Measurements from ENCODE around the gene DNAH2. TPM values are rescaled to one million over a fixed set of nuclear protein-coding genes. Genes with fewer than 3 reads are reported as not detected.

The DNAH2 gene
- total RNA-seq, 1 donor from 2014 or later: 0.09 TPM

DNA sequence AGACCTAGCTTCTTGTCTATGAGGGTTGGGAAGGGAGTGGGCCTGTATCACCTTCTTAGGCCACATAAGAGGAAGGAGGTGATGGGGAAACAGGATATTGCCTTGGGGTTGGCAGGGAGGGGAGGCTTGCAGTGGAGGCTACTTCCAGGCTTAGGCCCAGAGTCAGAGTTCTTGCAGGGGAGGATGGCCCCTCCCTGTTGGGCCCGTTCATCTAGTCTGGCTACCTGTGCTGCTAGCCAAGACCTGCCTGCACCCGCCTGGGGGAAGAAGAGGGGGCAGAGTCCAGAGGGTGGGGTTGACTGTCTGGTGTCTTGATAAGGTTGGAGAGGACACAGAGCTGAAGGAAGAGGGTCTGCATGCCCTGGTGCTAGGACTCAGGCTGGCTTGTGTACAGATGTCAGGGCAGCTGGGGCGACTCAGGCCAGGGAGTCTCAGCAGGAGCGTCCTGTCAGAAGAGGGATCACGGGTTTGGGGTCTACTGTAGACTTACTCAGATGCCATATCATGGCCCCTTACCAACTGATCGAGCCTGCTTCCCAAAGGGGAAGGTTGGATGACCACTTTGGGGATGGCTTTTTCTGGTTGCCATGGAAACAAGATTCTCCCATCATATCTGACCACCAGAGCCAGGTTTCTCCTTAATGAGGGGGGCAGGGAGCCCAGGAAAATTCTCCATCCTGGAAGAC is 121.8 kb downstream of the DNAH2 start:
- no peak overlapping the region for H3K27ac ChIP-seq
- no peaks in the 10 kb centered on the region for H3K9me3 Mint-ChIP-seq
- peaks cover 10% of the 10 kb centered on the region for H3K27me3 Mint-ChIP-seq (ENCODE audit: insufficient read depth, low read depth)
- TF ChIP-seq, protein P1, sequence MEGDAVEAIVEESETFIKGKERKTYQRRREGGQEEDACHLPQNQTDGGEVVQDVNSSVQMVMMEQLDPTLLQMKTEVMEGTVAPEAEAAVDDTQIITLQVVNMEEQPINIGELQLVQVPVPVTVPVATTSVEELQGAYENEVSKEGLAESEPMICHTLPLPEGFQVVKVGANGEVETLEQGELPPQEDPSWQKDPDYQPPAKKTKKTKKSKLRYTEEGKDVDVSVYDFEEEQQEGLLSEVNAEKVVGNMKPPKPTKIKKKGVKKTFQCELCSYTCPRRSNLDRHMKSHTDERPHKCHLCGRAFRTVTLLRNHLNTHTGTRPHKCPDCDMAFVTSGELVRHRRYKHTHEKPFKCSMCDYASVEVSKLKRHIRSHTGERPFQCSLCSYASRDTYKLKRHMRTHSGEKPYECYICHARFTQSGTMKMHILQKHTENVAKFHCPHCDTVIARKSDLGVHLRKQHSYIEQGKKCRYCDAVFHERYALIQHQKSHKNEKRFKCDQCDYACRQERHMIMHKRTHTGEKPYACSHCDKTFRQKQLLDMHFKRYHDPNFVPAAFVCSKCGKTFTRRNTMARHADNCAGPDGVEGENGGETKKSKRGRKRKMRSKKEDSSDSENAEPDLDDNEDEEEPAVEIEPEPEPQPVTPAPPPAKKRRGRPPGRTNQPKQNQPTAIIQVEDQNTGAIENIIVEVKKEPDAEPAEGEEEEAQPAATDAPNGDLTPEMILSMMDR (IDR thresholded peaks at IDR 0.05): no peak
- TF ChIP-seq EZH2phosphoT487 (IDR thresholded peaks at IDR 0.05): no peak
- TF ChIP-seq EZH2 (IDR thresholded peaks at IDR 0.05): no peak
- peaks cover 35% of the 10 kb centered on the region for H3K4me1 ChIP-seq
- peak overlapping the region; percentile 99 for H3K4me2 ChIP-seq
- peak overlapping the region; percentile 94 for H3K4me3 Mint-ChIP-seq
- H3K4me1 Mint-ChIP-seq: peaks cover 53% of the 10 kb centered on the region
- H3K27me3 ChIP-seq: no peaks in the 10 kb centered on the region
- no peak overlapping the region for H3K9ac ChIP-seq
- peaks cover 85% of the 10 kb centered on the region for H3F3A ChIP-seq (ENCODE audit: low read depth)
- peaks cover 60% of the 10 kb centered on the region for H3K79me2 ChIP-seq (ENCODE audit: low read depth)
- peak overlapping the region; percentile 64 for H3K27ac Mint-ChIP-seq
- no peak overlapping the region for H2AFZ ChIP-seq (replicated peaks)
- H3K4me3 ChIP-seq: peak overlapping the region; percentile 71
- no peaks in the 10 kb centered on the region for H3K36me3 ChIP-seq
- no peak for DNase-seq (ENCODE audit: low spot score)
- peaks cover 3% of the 10 kb centered on the region for H3K36me3 Mint-ChIP-seq
- H4K20me1 ChIP-seq (ENCODE audit: low read depth): peaks cover 57% of the 10 kb centered on the region
- no peaks in the 10 kb centered on the region for H3K9me3 ChIP-seq (ENCODE audit: low read depth)

GRCh38 chr17:7839876-7840261 is 122.3 kb downstream of the DNAH2 start:
- H3F3A ChIP-seq (ENCODE audit: low read depth): peaks cover 83% of the 10 kb centered on the region
- TF ChIP-seq EZH2 (IDR thresholded peaks at IDR 0.05) (no peak), EZH2phosphoT487 (IDR thresholded peaks at IDR 0.05) (no peak)
- TF ChIP-seq, protein P1 (IDR thresholded peaks at IDR 0.05): no peak
- Mint-ChIP-seq H3K4me3 (peak overlapping the region; percentile 94), H3K27ac (no peak overlapping the region), H3K4me1 (peaks cover 54% of the 10 kb centered on the region), H3K9me3 (no peaks in the 10 kb centered on the region), H3K27me3 (ENCODE audit: insufficient read depth, low read depth) (peaks cover 8% of the 10 kb centered on the region), H3K36me3 (peaks cover 3% of the 10 kb centered on the region)
- H3K9me3 ChIP-seq (ENCODE audit: low read depth): no peaks in the 10 kb centered on the region
- H3K27me3 ChIP-seq: no peaks in the 10 kb centered on the region
- peaks cover 65% of the 10 kb centered on the region for H3K79me2 ChIP-seq (ENCODE audit: low read depth)
- H3K36me3 ChIP-seq: no peaks in the 10 kb centered on the region
- H3K27ac ChIP-seq: no peak overlapping the region
- peaks cover 35% of the 10 kb centered on the region for H3K4me1 ChIP-seq
- H3K9ac ChIP-seq: no peak overlapping the region
- DNase-seq (ENCODE audit: low spot score): peak; percentile 31
- H4K20me1 ChIP-seq (ENCODE audit: low read depth): peaks cover 62% of the 10 kb centered on the region
- no peak overlapping the region for H2AFZ ChIP-seq (replicated peaks)
- H3K4me2 ChIP-seq: peak overlapping the region; percentile 99
- peak overlapping the region; percentile 76 for H3K4me3 ChIP-seq

- Mint-ChIP-seq H3K36me3 (peaks cover 3% of the 10 kb centered on the region), H3K27me3 (ENCODE audit: insufficient read depth, low read depth) (peaks cover 8% of the 10 kb centered on the region), H3K4me1 (peaks cover 54% of the 10 kb centered on the region), H3K27ac (peak overlapping the region; percentile 13), H3K4me3 (peak overlapping the region; percentile 94), H3K9me3 (no peaks in the 10 kb centered on the region)
- Histone ChIP-seq H3K4me1 (peaks cover 39% of the 10 kb centered on the region), H4K20me1 (ENCODE audit: low read depth) (peaks cover 68% of the 10 kb centered on the region), H3K9me3 (ENCODE audit: low read depth) (no peaks in the 10 kb centered on the region), H3K79me2 (ENCODE audit: low read depth) (peaks cover 71% of the 10 kb centered on the region), H3K4me3 (peak overlapping the region; percentile 76), H3K27ac (no peak overlapping the region), H3K9ac (no peak overlapping the region), H3K27me3 (no peaks in the 10 kb centered on the region), H3K36me3 (no peaks in the 10 kb centered on the region), H3K4me2 (peak overlapping the region; percentile 99), H2AFZ (replicated peaks) (no peak overlapping the region), H3F3A (ENCODE audit: low read depth) (peaks cover 78% of the 10 kb centered on the region)
- TF ChIP-seq EZH2phosphoT487 (IDR thresholded peaks at IDR 0.05) (no peak), EZH2 (IDR thresholded peaks at IDR 0.05) (no peak)
- TF ChIP-seq, protein P1 (IDR thresholded peaks at IDR 0.05): no peak
- peak; percentile 60 for DNase-seq (ENCODE audit: low spot score)
These were observed 122.9 kb downstream of the DNAH2 start for GRCh38 chr17:7840441-7840840.

Measured in neural progenitor cell (in vitro differentiated cells).